HEK293 (cell line): ENCODE measurements around the gene FRMD4A.
A peak's percentile ranks its signal among the peaks of the same experiment; 100 is the strongest.
"Not testable (repeated sequence)": the region's sequence is repeated elsewhere in the genome, so short reads cannot be mapped to it uniquely, and the experiment has no call there.

Source experiments
- CTCF ChIA-PET: fragments of 350-600 bp; formaldehyde crosslinking; extraction: SDS; loops from one replicate; lab custom pipeline; 2021; ENCODE audit warnings: antibody characterized with exemption; lab: Yijun Ruan, JAX
- POLR2A ChIA-PET: fragments of 300-600 bp; formaldehyde crosslinking; extraction: SDS; loops from one replicate; lab custom pipeline; 2020; ENCODE audit warnings: antibody characterized with exemption, inconsistent platforms; lab: Yijun Ruan, JAX
- H3K27ac ChIP-seq: fragments of 200-500 bp; sonication (Bioruptor generic); 2 replicates; pipeline ENCODE4 v1.5.1; 2014; ENCODE audit warnings: low read depth, low read length, control low read depth, inconsistent platforms; ENCODE audit errors: extremely low read depth
- H3K36me3 ChIP-seq, 2 experiments: fragments of 200-500 bp in 1 of 2; sonication (Bioruptor generic) in 1 of 2; 1 replicate in 1 of 2; 2 replicates in 1 of 2; pipeline ENCODE4 v1.5.1; 2014 to 2017; ENCODE audit warnings: inconsistent platforms in 2 of 2, low read length in 2 of 2; ENCODE audit not compliant: control insufficient read depth in 2 of 2, insufficient read depth in 1 of 2
- H3K4me1 ChIP-seq: fragments of 200-500 bp; sonication (Bioruptor generic); 2 replicates; pipeline ENCODE4 v1.5.1; 2014; ENCODE audit warnings: mild to moderate bottlenecking, low read length, inconsistent platforms; ENCODE audit not compliant: control insufficient read depth, insufficient read depth
- H3K4me3 ChIP-seq: 2 replicates; pipeline ENCODE4 v1.5.1; 2011; ENCODE audit warnings: low read depth, mild to moderate bottlenecking, control low read depth, low read length, moderate library complexity
- H3K9me3 ChIP-seq: fragments of 200-500 bp; sonication (Bioruptor generic); 2 replicates; pipeline ENCODE4 v1.5.1; 2014; ENCODE audit warnings: low read depth, low read length, inconsistent platforms; ENCODE audit not compliant: control insufficient read depth, insufficient read depth
- EGR2 ChIP-seq: fragments of 450-650 bp; formaldehyde crosslinking; IDR thresholded peaks from 2 replicates; pipeline ENCODE4 v1.5.1; 2016; ENCODE audit warnings: low read depth, missing biosample characterization, missing genetic modification characterization
- KLF9 ChIP-seq: fragments of 450-650 bp; formaldehyde crosslinking; IDR thresholded peaks from 2 replicates; pipeline ENCODE4 v1.5.1; 2016; ENCODE audit warnings: missing biosample characterization, missing genetic modification characterization, low read depth
- ZFP3 ChIP-seq: fragments of 450-650 bp; formaldehyde crosslinking; IDR thresholded peaks from 2 replicates; pipeline ENCODE4 v1.5.1; 2016; ENCODE audit warnings: low read depth, missing biosample characterization, missing genetic modification characterization
- ZNF146 ChIP-seq: fragments of 450-650 bp; formaldehyde crosslinking; IDR thresholded peaks from 2 replicates; pipeline ENCODE4 v1.5.1; 2016; ENCODE audit warnings: missing biosample characterization, missing genetic modification characterization
- ZNF223 ChIP-seq: fragments of 450-650 bp; formaldehyde crosslinking; IDR thresholded peaks from 2 replicates; pipeline ENCODE4 v1.5.1; 2016; ENCODE audit warnings: missing biosample characterization, missing genetic modification characterization
- ZNF501 ChIP-seq: fragments of 450-650 bp; formaldehyde crosslinking; IDR thresholded peaks from 2 replicates; pipeline ENCODE4 v1.5.1; 2016; ENCODE audit warnings: missing biosample characterization, missing genetic modification characterization
- ZNF530 ChIP-seq: fragments of 450-650 bp; formaldehyde crosslinking; IDR thresholded peaks from 2 replicates; pipeline ENCODE4 v1.5.1; 2016; ENCODE audit warnings: low read depth, missing biosample characterization, missing genetic modification characterization
- ZNF548 ChIP-seq: fragments of 450-650 bp; formaldehyde crosslinking; IDR thresholded peaks from 2 replicates; pipeline ENCODE4 v1.5.1; 2016; ENCODE audit warnings: missing biosample characterization, missing genetic modification characterization
- ZNF660 ChIP-seq: fragments of 450-650 bp; IDR thresholded peaks from 2 replicates; pipeline ENCODE4 v1.5.1; 2018; ENCODE audit warnings: missing biosample characterization, mild to moderate bottlenecking, missing genetic modification characterization
- ZNF670 ChIP-seq: fragments of 450-650 bp; formaldehyde crosslinking; IDR thresholded peaks from 2 replicates; pipeline ENCODE4 v1.5.1; 2016; ENCODE audit warnings: missing biosample characterization, missing genetic modification characterization, low read depth
- ZNF768 ChIP-seq: fragments of 450-650 bp; formaldehyde crosslinking; IDR thresholded peaks from 2 replicates; pipeline ENCODE4 v1.5.1; 2018; ENCODE audit warnings: missing biosample characterization, mild to moderate bottlenecking, missing genetic modification characterization
- TF ChIP-seq, protein P1 (sequence below): fragments of 450-650 bp; formaldehyde crosslinking; IDR thresholded peaks from 2 replicates; pipeline ENCODE4 v1.5.1; 2016; ENCODE audit warnings: missing biosample characterization, missing genetic modification characterization
- TF ChIP-seq, protein P2 (sequence below): fragments of 450-650 bp; formaldehyde crosslinking; IDR thresholded peaks from 2 replicates; pipeline ENCODE4 v1.5.1; 2016; ENCODE audit warnings: missing biosample characterization, missing genetic modification characterization, low read depth
- TF ChIP-seq, protein P3 (sequence below): fragments of 450-650 bp; formaldehyde crosslinking; IDR thresholded peaks from 2 replicates; pipeline ENCODE4 v1.5.1; 2017; ENCODE audit warnings: missing biosample characterization, missing genetic modification characterization
- TF ChIP-seq, protein P4 (sequence below): fragments of 450-650 bp; formaldehyde crosslinking; IDR thresholded peaks from 2 replicates; pipeline ENCODE4 v1.5.1; 2016; ENCODE audit warnings: missing biosample characterization, missing genetic modification characterization

Gene FRMD4A

DNA sequence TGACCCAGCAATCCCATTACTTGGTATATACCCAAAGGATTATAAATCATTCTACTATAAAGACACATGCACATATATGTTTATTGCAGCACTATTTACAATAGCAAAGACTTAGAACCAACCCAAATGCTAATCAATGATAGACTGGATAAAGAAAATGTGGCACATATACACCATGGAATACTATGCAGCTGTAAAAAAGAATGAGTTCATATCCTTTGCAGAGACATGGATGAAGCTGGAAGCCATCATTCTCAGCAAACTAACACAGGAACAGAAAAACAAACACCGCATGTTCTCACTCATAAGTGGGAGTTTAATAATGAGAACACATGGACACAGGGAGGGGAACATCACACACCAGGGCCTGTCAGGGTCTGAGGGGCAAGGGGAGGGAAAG lies 434.6 kb downstream of the FRMD4A start:
- H3K36me3 ChIP-seq, H3K27ac ChIP-seq, CTCF ChIA-PET, POLR2A ChIA-PET, H3K9me3 ChIP-seq, H3K4me3 ChIP-seq, H3K4me1 ChIP-seq: not testable (repeated sequence)
- TF ChIP-seq, protein P1, sequence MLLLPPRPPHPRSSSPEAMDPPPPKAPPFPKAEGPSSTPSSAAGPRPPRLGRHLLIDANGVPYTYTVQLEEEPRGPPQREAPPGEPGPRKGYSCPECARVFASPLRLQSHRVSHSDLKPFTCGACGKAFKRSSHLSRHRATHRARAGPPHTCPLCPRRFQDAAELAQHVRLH (tag by site-specific recombination): peak; percentile 68; the same call in 1 of the 2 replicates
- TF ChIP-seq ZNF146: peak; percentile 68

DNA sequence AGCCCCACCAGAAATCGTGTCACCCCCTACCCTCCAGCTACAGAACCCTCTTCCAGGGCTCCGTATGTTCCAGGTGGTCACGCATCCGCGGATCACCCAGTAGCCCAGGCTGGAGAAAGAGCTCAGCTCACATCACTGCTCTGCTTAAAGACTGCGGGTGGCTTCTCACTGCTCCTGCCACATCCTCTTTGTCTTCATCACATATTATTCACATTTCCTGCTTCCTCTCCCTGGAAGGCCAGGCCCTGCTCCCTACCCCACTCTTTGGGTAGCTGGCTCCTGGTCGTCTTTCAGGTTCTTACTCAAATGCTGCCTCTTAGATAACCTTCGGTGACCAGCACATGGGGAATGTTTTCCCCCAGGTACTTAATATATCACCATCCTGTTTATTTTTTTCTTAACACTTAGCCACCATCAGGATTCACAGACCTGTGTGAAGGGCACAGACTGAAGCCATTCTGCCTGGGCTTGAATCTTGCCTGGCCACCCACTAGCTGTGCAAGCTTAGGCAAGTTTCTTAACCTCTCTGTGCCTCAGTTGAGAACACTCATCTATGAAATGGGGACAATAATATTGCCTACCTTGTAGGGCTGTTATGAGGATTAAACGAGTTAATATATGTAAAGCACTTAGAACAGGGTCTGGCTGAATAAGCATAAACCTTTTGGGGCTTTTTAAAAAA lies 436.2 kb downstream of the FRMD4A start:
- no peaks in the 10 kb centered on the region for H3K9me3 ChIP-seq
- H3K36me3 ChIP-seq: no peaks in the 10 kb centered on the region
- no peaks in the 10 kb centered on the region for H3K4me1 ChIP-seq
- ChIA-PET CTCF (no interaction called here), POLR2A (no interaction called here)
- no peak overlapping the region for H3K4me3 ChIP-seq
- TF ChIP-seq ZNF548 (tag by site-specific recombination) (no peak), ZNF768 (tag by site-specific recombination) (0 out of 2 replicates have a peak, but pooled peaks have one; percentile 44)
- H3K27ac ChIP-seq: no peak overlapping the region

DNA sequence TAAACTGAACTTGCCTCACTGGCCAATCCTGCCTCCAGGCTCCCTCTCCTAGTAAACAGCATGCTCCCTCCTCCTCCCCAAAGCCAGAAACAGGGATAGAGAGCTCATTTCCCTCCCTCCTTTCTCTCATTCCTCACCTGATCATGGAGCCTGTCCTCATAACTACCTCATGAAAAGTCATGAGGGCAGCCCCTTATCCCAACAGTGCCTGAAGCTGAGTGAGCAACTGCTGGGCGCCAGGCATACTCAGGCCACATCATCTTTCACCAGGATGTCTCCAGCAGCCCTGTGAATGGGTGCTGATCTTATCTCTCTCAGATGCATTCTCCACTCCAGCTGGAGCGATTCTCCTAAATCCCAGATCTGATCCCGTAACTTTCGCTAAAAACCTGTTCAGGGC lies 436.8 kb downstream of the FRMD4A start:
- Histone ChIP-seq H3K9me3 (no peaks in the 10 kb centered on the region), H3K36me3 (no peaks in the 10 kb centered on the region), H3K27ac (no peak overlapping the region), H3K4me3 (no peak overlapping the region), H3K4me1 (no peaks in the 10 kb centered on the region)
- TF ChIP-seq ZNF670 (no peak), EGR2 (no peak), ZNF530 (no peak), ZFP3 (no peak), ZNF660 (tag by site-specific recombination) (no peak), KLF9 (tag by site-specific recombination) (no peak), ZNF501 (no peak), ZNF223 (tag by site-specific recombination) (no peak), ZNF768 (tag by site-specific recombination) (no peak)
- TF ChIP-seq, protein P2, sequence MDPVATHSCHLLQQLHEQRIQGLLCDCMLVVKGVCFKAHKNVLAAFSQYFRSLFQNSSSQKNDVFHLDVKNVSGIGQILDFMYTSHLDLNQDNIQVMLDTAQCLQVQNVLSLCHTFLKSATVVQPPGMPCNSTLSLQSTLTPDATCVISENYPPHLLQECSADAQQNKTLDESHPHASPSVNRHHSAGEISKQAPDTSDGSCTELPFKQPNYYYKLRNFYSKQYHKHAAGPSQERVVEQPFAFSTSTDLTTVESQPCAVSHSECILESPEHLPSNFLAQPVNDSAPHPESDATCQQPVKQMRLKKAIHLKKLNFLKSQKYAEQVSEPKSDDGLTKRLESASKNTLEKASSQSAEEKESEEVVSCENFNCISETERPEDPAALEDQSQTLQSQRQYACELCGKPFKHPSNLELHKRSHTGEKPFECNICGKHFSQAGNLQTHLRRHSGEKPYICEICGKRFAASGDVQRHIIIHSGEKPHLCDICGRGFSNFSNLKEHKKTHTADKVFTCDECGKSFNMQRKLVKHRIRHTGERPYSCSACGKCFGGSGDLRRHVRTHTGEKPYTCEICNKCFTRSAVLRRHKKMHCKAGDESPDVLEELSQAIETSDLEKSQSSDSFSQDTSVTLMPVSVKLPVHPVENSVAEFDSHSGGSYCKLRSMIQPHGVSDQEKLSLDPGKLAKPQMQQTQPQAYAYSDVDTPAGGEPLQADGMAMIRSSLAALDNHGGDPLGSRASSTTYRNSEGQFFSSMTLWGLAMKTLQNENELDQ (tag by site-specific recombination): no peak
- TF ChIP-seq, protein P3, sequence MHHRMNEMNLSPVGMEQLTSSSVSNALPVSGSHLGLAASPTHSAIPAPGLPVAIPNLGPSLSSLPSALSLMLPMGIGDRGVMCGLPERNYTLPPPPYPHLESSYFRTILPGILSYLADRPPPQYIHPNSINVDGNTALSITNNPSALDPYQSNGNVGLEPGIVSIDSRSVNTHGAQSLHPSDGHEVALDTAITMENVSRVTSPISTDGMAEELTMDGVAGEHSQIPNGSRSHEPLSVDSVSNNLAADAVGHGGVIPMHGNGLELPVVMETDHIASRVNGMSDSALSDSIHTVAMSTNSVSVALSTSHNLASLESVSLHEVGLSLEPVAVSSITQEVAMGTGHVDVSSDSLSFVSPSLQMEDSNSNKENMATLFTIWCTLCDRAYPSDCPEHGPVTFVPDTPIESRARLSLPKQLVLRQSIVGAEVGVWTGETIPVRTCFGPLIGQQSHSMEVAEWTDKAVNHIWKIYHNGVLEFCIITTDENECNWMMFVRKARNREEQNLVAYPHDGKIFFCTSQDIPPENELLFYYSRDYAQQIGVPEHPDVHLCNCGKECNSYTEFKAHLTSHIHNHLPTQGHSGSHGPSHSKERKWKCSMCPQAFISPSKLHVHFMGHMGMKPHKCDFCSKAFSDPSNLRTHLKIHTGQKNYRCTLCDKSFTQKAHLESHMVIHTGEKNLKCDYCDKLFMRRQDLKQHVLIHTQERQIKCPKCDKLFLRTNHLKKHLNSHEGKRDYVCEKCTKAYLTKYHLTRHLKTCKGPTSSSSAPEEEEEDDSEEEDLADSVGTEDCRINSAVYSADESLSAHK: no peak
- TF ChIP-seq, protein P4, sequence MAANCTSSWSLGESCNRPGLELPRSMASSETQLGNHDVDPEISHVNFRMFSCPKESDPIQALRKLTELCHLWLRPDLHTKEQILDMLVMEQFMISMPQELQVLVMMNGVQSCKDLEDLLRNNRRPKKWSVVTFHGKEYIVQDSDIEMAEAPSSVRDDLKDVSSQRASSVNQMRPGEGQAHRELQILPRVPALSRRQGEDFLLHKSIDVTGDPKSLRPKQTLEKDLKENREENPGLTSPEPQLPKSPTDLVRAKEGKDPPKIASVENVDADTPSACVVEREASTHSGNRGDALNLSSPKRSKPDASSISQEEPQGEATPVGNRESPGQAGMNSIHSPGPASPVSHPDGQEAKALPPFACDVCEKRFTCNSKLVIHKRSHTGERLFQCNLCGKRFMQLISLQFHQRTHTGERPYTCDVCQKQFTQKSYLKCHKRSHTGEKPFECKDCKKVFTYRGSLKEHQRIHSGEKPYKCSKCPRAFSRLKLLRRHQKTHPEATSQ (tag by site-specific recombination): no peak
- POLR2A ChIA-PET: no interaction called here
- CTCF ChIA-PET: no interaction called here
